H9 (cell line): ENCODE measurements around the gene KRTAP2-1. TPM values are rescaled to one million over a fixed set of nuclear protein-coding genes. Genes with fewer than 3 reads are reported as not detected.

Source experiments
- DNase-seq: peaks from one replicate; pipeline ENCODE4 v3.0.0-alpha.2; 2017
- H2AFZ ChIP-seq: one replicate; pipeline ENCODE4 v1.6.1; 2013; ENCODE audit warnings: mild to moderate bottlenecking, low read length, control low read depth, moderate library complexity
- H2AK5ac ChIP-seq: 2 replicates; pipeline ENCODE4 v1.6.1; 2013; ENCODE audit warnings: low read length, control low read depth, mixed read lengths; ENCODE audit not compliant: insufficient read length
- H2BK120ac ChIP-seq: one replicate; pipeline ENCODE4 v1.6.1; 2013; ENCODE audit warnings: low read depth, mild to moderate bottlenecking, low read length, control low read depth, inconsistent platforms; ENCODE audit not compliant: poor library complexity, severe bottlenecking
- H2BK12ac ChIP-seq: 2 replicates; pipeline ENCODE4 v1.6.1; 2013; ENCODE audit warnings: low read length, control low read depth, mixed read lengths, low read depth; ENCODE audit not compliant: insufficient read length
- H2BK15ac ChIP-seq: 2 replicates; pipeline ENCODE4 v1.6.1; 2013; ENCODE audit warnings: low read depth, low read length, control low read depth
- H2BK20ac ChIP-seq: one replicate; pipeline ENCODE4 v1.6.1; 2013; ENCODE audit warnings: low read depth, mild to moderate bottlenecking, low read length, control low read depth, inconsistent platforms; ENCODE audit not compliant: poor library complexity, severe bottlenecking
- H2BK5ac ChIP-seq: 2 replicates; pipeline ENCODE4 v1.6.1; 2013; ENCODE audit warnings: low read length, control low read depth, mixed read lengths; ENCODE audit not compliant: insufficient read length
- H3K14ac ChIP-seq: 2 replicates; pipeline ENCODE4 v1.6.1; 2013; ENCODE audit warnings: low read length, control low read depth; ENCODE audit not compliant: insufficient read depth
- H3K18ac ChIP-seq: 2 replicates; pipeline ENCODE4 v1.6.1; 2013; ENCODE audit warnings: low read depth, mild to moderate bottlenecking, mixed read lengths, low read length, control low read depth; ENCODE audit not compliant: insufficient read length
- H3K23ac ChIP-seq: 2 replicates; pipeline ENCODE4 v1.6.1; 2013; ENCODE audit warnings: low read length, control low read depth, mixed read lengths, low read depth; ENCODE audit not compliant: insufficient read length
- H3K23me2 ChIP-seq: 2 replicates; pipeline ENCODE4 v1.6.1; 2013; ENCODE audit warnings: low read depth, mild to moderate bottlenecking, mixed read lengths, low read length, control low read depth; ENCODE audit not compliant: insufficient read length, poor library complexity, severe bottlenecking
- H3K27ac ChIP-seq: 2 replicates; pipeline ENCODE4 v1.5.1; 2013; ENCODE audit warnings: low read length, control low read depth, mixed read lengths, low read depth; ENCODE audit not compliant: insufficient read length
- H3K27me3 ChIP-seq: 2 replicates; pipeline ENCODE4 v1.6.1; 2013; ENCODE audit warnings: low read length, control low read depth, inconsistent platforms; ENCODE audit not compliant: insufficient read depth
- H3K4ac ChIP-seq: 2 replicates; pipeline ENCODE4 v1.6.1; 2013; ENCODE audit warnings: low read depth, mild to moderate bottlenecking, control low read depth, inconsistent platforms, low read length, moderate library complexity
- H3K4me1 ChIP-seq: 2 replicates; pipeline ENCODE4 v1.6.1; 2013; ENCODE audit warnings: low read length, control low read depth, inconsistent platforms; ENCODE audit not compliant: insufficient read depth
- H3K4me2 ChIP-seq: 2 replicates; pipeline ENCODE4 v1.6.1; 2013; ENCODE audit warnings: low read length, control low read depth, mixed read lengths; ENCODE audit not compliant: insufficient read length, insufficient read depth
- H3K56ac ChIP-seq: 2 replicates; pipeline ENCODE4 v1.6.1; 2013; ENCODE audit warnings: low read depth, mild to moderate bottlenecking, mixed read lengths, low read length, control low read depth; ENCODE audit not compliant: insufficient read length
- H3K79me1 ChIP-seq: 2 replicates; pipeline ENCODE4 v1.6.1; 2013; ENCODE audit warnings: low read depth, mild to moderate bottlenecking, moderate library complexity, low read length, control low read depth, inconsistent platforms; ENCODE audit not compliant: insufficient read depth, poor library complexity, severe bottlenecking
- H3K79me2 ChIP-seq: 2 replicates; pipeline ENCODE4 v1.6.1; 2013; ENCODE audit warnings: low read length, control low read depth, inconsistent platforms; ENCODE audit not compliant: insufficient read depth
- H3K9ac ChIP-seq: 2 replicates; pipeline ENCODE4 v1.6.1; 2013; ENCODE audit warnings: low read length, control low read depth, mixed read lengths; ENCODE audit not compliant: insufficient read length; ENCODE audit errors: extremely low read depth
- H3K9me3 ChIP-seq: one replicate; pipeline ENCODE4 v1.6.1; 2013; ENCODE audit warnings: low read depth, low read length, inconsistent platforms; ENCODE audit not compliant: control insufficient read depth
- H3T11ph ChIP-seq: one replicate; pipeline ENCODE4 v1.6.1; 2013; ENCODE audit warnings: mild to moderate bottlenecking, low read length, control low read depth, inconsistent platforms
- H4K20me1 ChIP-seq: one replicate; pipeline ENCODE4 v1.6.1; 2013; ENCODE audit not compliant: control insufficient read depth, insufficient read length, insufficient read depth
- H4K5ac ChIP-seq: 2 replicates; pipeline ENCODE4 v1.6.1; 2013; ENCODE audit warnings: low read depth, mild to moderate bottlenecking, mixed read lengths, low read length, control low read depth; ENCODE audit not compliant: insufficient read length
- H4K8ac ChIP-seq: replicated peaks from 2 replicates; pipeline ENCODE4 v1.6.1; 2013; ENCODE audit warnings: low read length, control low read depth, mixed read lengths, low read depth; ENCODE audit not compliant: insufficient read length
- H4K91ac ChIP-seq: 2 replicates; pipeline ENCODE4 v1.6.1; 2013; ENCODE audit warnings: low read depth, mild to moderate bottlenecking, moderate library complexity, mixed read lengths, low read length, control low read depth; ENCODE audit not compliant: insufficient read length
- H3K27ac Mint-ChIP-seq, 3 experiments: 2 replicates in 2 of 3; 3 replicates in 1 of 3; pipeline ENCODE4 v1.8.0; 2020 to 2021; ENCODE audit warnings: mixed read lengths in 3 of 3, mild to moderate bottlenecking in 1 of 3, moderate library complexity in 1 of 3
- H3K27me3 Mint-ChIP-seq: 2 replicates; pipeline ENCODE4 v1.8.0; 2021; ENCODE audit warnings: low read depth, mild to moderate bottlenecking, moderate library complexity, mixed read lengths
- H3K36me3 Mint-ChIP-seq, 3 experiments: 2 replicates in 2 of 3; 3 replicates in 1 of 3; pipeline ENCODE4 v1.8.0; 2020 to 2021; ENCODE audit warnings: low read depth in 3 of 3, mixed read lengths in 3 of 3; ENCODE audit not compliant: insufficient read depth in 1 of 3
- H3K4me1 Mint-ChIP-seq, 2 experiments: 2 replicates each; pipeline ENCODE4 v1.8.0; 2020; ENCODE audit warnings: mixed read lengths in 2 of 2
- H3K4me3 Mint-ChIP-seq, 2 experiments: 2 replicates in 1 of 2; 3 replicates in 1 of 2; pipeline ENCODE4 v1.8.0; 2020 to 2021; ENCODE audit warnings: mild to moderate bottlenecking in 2 of 2, mixed read lengths in 2 of 2, moderate library complexity in 1 of 2
- H3K9me3 Mint-ChIP-seq, 2 experiments: 2 replicates in 1 of 2; 3 replicates in 1 of 2; pipeline ENCODE4 v1.8.0; 2020; ENCODE audit warnings: mild to moderate bottlenecking in 2 of 2, mixed read lengths in 2 of 2, moderate library complexity in 1 of 2
- CTCF ChIP-seq: fragments of 200-600 bp; sonication (generic); conservative IDR thresholded peaks from 3 replicates; pipeline ENCODE4 v1.8.0; 2021; ENCODE audit warnings: antibody characterized with exemption, mild to moderate bottlenecking
- WGBS: extraction: QIAGEN DNeasy Blood & Tissue Kit; methylation state at CpG from one replicate; pipeline ENCODE4 v1.1.7; 2013; ENCODE audit warnings: missing lambda C conversion rate, low lambda C conversion rate, mixed read lengths; ENCODE audit not compliant: insufficient read length; ENCODE audit errors: extremely low coverage; 5-methylcytosine and 5-hydroxymethylcytosine counted together
- total RNA-seq: library from RNA; stranded (reverse); gene quantifications from 2 replicates; pipeline ENCODE4 v1.2.1, GENCODE V29; 2021

KRTAP2-1 gene
- total RNA-seq, 1 experiment from 2014 or later = not detected

DNA sequence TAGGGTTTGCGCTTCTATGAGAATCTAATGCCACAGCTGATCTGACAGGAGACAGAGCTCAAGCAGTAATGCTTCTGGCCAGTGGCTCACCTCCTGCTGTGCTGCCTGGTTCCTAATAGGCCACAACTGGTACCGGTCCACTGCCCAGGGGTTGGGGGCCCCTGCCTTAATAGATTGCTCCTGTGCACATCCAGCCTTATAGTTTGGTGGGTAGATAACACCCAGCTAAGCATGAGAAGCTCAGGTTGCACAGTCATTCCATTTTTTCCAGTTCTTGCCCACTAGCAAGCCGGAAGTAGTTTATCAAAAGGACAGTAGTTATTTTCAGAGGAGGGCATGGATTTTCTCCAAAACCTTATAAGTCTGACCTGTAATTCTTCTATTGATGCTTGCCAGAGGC, 27.7 kb downstream of the KRTAP2-1 start:
- Histone ChIP-seq H3K23me2 (no peaks in the 10 kb centered on the region), H3K56ac (no peak overlapping the region), H3K27ac (no peak overlapping the region), H2BK5ac (no peak overlapping the region), H3K23ac (no peak overlapping the region), H2BK20ac (no peak overlapping the region), H3K79me2 (no peaks in the 10 kb centered on the region), H3K14ac (no peak overlapping the region), H2AFZ (no peak overlapping the region), H2BK12ac (no peak overlapping the region), H3K4ac (no peak overlapping the region), H4K5ac (no peak overlapping the region), H4K8ac (no peak overlapping the region), H4K91ac (no peak overlapping the region), H3K9ac (no peak overlapping the region), H3K9me3 (no peaks in the 10 kb centered on the region), H4K20me1 (no peaks in the 10 kb centered on the region), H3T11ph (no peak overlapping the region), H3K4me1 (no peaks in the 10 kb centered on the region), H2AK5ac (no peak overlapping the region), H2BK15ac (no peak overlapping the region), H3K27me3 (no peaks in the 10 kb centered on the region), H3K79me1 (no peaks in the 10 kb centered on the region), H3K4me2 (no peak overlapping the region), H3K18ac (no peak overlapping the region), H2BK120ac (no peak overlapping the region)
- Mint-ChIP-seq H3K27ac (no peak overlapping the region), H3K27me3 (no peaks in the 10 kb centered on the region), H3K4me3 (no peak overlapping the region), H3K4me1 (peaks cover 0 to 2% of the 10 kb centered on the region in 2 experiments; a peak in 1 of 4 replicates), H3K9me3 (peaks cover 0 to 3% of the 10 kb centered on the region in 2 experiments; a peak in 1 of 5 replicates), H3K36me3 (no peaks in the 10 kb centered on the region)
- whole genome bisulfite sequencing = no CpG with 5 or more reads among the region's 3 CpGs
- TF ChIP-seq CTCF = no peak
- no peak for DNase-seq
